ENCODE data around the gene FYN.

The FYN gene

DNA sequence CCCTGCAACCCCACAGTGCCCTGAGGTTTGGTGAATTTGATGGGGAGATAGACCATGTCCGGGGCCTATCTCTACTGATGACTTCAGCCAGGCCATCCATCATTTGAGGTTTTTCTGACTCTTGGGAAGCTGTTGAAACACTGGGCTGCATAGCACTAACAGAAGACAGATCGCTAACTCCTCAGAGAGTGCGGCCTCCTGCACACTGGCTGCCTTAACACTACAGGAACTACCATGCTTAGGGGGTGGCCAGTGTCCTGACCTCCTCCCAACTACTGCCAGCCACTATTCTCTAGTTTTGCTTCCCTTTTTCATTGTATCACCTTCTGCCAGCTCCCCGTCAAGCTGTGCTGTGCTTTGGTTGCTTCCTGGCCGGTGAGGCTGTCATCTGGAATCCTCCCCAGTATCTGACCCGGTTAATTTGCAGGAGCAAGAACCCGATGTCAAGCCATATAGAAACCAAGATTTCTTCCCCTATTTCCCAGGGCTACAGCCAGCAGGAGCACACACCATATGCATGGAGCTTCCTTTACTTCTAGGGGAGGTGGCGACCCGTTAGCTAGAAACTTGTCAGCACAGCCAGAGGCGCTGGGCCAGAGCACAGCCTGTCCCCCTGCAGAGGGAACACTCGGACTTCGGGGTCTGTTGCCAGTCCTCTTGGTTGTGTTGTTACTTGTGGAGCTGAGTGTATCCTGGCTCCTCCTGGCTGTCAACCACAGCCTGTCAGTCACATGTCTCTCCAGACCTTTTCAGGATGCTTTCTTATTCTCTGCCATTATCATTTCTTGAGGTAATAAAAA, 210.3 kb downstream of the FYN start:
- Histone ChIP-seq H3K4me1 (ENCODE audit: control insufficient read depth, insufficient read depth, low read length) (peaks cover 45% of the 10 kb centered on the region), H3K36me3 (ENCODE audit: control insufficient read depth, insufficient read depth, low read length) (no peaks in the 10 kb centered on the region; the same call in 1 of the 2 replicates), H3K4me3 (ENCODE audit: low read depth, low read length) (no peak overlapping the region), H3K27me3 (ENCODE audit: control insufficient read depth, insufficient read depth, low read length) (no peaks in the 10 kb centered on the region), H3K9ac (ENCODE audit: low read depth, low read length) (no peak overlapping the region), H3K27ac (ENCODE audit: low read depth, low read length) (peak overlapping the region; percentile 61), H3K9me3 (ENCODE audit: control insufficient read depth, insufficient read depth, low read length) (no peaks in the 10 kb centered on the region)

GRCh38 chr6:111662072-111662793, 211.0 kb downstream of the FYN start:
- Histone ChIP-seq H3K9ac (ENCODE audit: low read depth, low read length) (no peak overlapping the region), H3K4me3 (ENCODE audit: low read depth, low read length) (peak overlapping the region; percentile 30), H3K4me1 (ENCODE audit: control insufficient read depth, insufficient read depth, low read length) (peaks cover 44% of the 10 kb centered on the region), H3K27ac (ENCODE audit: low read depth, low read length) (peak overlapping the region; percentile 61), H3K36me3 (ENCODE audit: control insufficient read depth, insufficient read depth, low read length) (no peaks in the 10 kb centered on the region), H3K27me3 (ENCODE audit: control insufficient read depth, insufficient read depth, low read length) (no peaks in the 10 kb centered on the region), H3K9me3 (ENCODE audit: control insufficient read depth, insufficient read depth, low read length) (no peaks in the 10 kb centered on the region)

GRCh38 chr6:111661541-111662061, 211.7 kb downstream of the FYN start:
- peak overlapping the region; percentile 30 for H3K4me3 ChIP-seq (ENCODE audit: low read depth, low read length)
- H3K9me3 ChIP-seq (ENCODE audit: control insufficient read depth, insufficient read depth, low read length) = no peaks in the 10 kb centered on the region
- H3K4me1 ChIP-seq (ENCODE audit: control insufficient read depth, insufficient read depth, low read length) = peaks cover 44% of the 10 kb centered on the region
- H3K36me3 ChIP-seq (ENCODE audit: control insufficient read depth, insufficient read depth, low read length) = no peaks in the 10 kb centered on the region
- H3K9ac ChIP-seq (ENCODE audit: low read depth, low read length) = no peak overlapping the region
- peak overlapping the region; percentile 49 for H3K27ac ChIP-seq (ENCODE audit: low read depth, low read length)
- no peaks in the 10 kb centered on the region for H3K27me3 ChIP-seq (ENCODE audit: control insufficient read depth, insufficient read depth, low read length)

DNA sequence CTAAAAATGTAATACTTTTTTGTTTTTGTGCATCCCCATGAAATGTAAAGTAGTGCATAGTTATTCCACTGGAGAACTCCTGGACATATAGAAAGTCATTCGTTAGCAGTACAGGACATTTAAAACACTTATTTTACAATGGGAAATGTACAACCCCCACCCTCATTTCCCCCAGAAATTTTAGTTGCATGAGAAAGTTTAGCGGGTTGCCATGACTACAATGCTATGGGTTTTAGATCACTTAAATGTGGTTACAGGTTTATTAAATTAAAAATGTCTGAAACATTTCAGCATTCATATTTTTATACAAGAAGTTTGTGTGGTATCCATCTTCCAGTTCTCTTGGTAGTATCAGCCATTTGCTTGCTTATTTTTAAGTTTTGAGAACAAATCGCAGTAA, 212.7 kb downstream of the FYN start:
- peaks cover 44% of the 10 kb centered on the region for H3K4me1 ChIP-seq (ENCODE audit: control insufficient read depth, insufficient read depth, low read length)
- no peaks in the 10 kb centered on the region for H3K9me3 ChIP-seq (ENCODE audit: control insufficient read depth, insufficient read depth, low read length)
- no peak overlapping the region for H3K27ac ChIP-seq (ENCODE audit: low read depth, low read length)
- H3K4me3 ChIP-seq (ENCODE audit: low read depth, low read length) = no peak overlapping the region
- H3K27me3 ChIP-seq (ENCODE audit: control insufficient read depth, insufficient read depth, low read length) = no peaks in the 10 kb centered on the region
- H3K9ac ChIP-seq (ENCODE audit: low read depth, low read length) = no peak overlapping the region
- H3K36me3 ChIP-seq (ENCODE audit: control insufficient read depth, insufficient read depth, low read length) = no peaks in the 10 kb centered on the region

- peaks cover 45% of the 10 kb centered on the region for H3K4me1 ChIP-seq (ENCODE audit: control insufficient read depth, insufficient read depth, low read length)
- no peaks in the 10 kb centered on the region for H3K9me3 ChIP-seq (ENCODE audit: control insufficient read depth, insufficient read depth, low read length)
- H3K36me3 ChIP-seq (ENCODE audit: control insufficient read depth, insufficient read depth, low read length) = no peaks in the 10 kb centered on the region
- H3K4me3 ChIP-seq (ENCODE audit: low read depth, low read length) = no peak overlapping the region
- H3K9ac ChIP-seq (ENCODE audit: low read depth, low read length) = no peak overlapping the region
- H3K27ac ChIP-seq (ENCODE audit: low read depth, low read length) = no peak overlapping the region
- H3K27me3 ChIP-seq (ENCODE audit: control insufficient read depth, insufficient read depth, low read length) = no peaks in the 10 kb centered on the region
Measured at GRCh38 chr6:111658462-111659154, 214.6 kb downstream of the FYN start.

DNA sequence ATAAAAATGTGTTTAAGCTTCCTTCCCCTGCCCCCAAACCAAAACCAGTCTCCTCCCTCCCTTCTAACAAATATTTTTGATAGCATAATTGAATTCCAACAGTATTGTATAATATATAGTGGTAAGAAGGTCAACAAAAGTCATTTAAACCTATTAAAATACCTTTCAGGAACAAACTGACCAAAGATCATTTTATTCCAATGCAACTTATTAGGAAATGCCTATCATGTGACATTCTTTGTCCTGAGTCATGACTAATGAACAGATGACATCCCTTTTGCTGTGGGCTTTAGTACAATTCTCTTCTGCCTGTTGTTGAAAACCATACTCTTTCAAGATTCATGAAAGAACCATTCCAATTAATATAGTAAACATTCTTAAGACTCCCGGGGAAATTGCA, 216.1 kb downstream of the FYN start:
- H3K36me3 ChIP-seq (ENCODE audit: control insufficient read depth, insufficient read depth, low read length) = no peaks in the 10 kb centered on the region
- no peaks in the 10 kb centered on the region for H3K27me3 ChIP-seq (ENCODE audit: control insufficient read depth, insufficient read depth, low read length)
- no peaks in the 10 kb centered on the region for H3K9me3 ChIP-seq (ENCODE audit: control insufficient read depth, insufficient read depth, low read length)
- H3K4me3 ChIP-seq (ENCODE audit: low read depth, low read length) = no peak overlapping the region
- peaks cover 36% of the 10 kb centered on the region for H3K4me1 ChIP-seq (ENCODE audit: control insufficient read depth, insufficient read depth, low read length)
- H3K27ac ChIP-seq (ENCODE audit: low read depth, low read length) = no peak overlapping the region
- no peak overlapping the region for H3K9ac ChIP-seq (ENCODE audit: low read depth, low read length)

DNA sequence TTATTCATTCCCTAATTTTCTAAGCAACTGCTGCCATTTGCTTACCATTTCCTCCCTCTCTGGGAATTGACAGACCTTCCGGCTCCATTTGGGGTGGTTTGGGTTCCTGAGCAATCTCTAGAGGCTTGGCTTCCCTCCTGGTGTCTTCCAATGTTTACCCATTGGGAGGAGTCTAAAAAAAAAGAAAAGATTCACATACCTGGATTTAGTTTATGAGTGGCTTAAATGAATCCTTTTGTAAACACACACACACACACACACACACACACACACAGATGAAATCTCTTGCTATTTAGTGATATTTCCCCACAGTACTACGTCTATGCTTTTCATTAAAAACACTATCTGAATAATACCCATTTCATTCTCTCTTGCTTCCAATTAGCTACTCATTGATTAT, 219.3 kb downstream of the FYN start:
- Histone ChIP-seq H3K4me3 (ENCODE audit: low read depth, low read length) (no peak overlapping the region), H3K9me3 (ENCODE audit: control insufficient read depth, insufficient read depth, low read length) (no peaks in the 10 kb centered on the region), H3K27me3 (ENCODE audit: control insufficient read depth, insufficient read depth, low read length) (no peaks in the 10 kb centered on the region), H3K36me3 (ENCODE audit: control insufficient read depth, insufficient read depth, low read length) (no peaks in the 10 kb centered on the region), H3K9ac (ENCODE audit: low read depth, low read length) (no peak overlapping the region), H3K4me1 (ENCODE audit: control insufficient read depth, insufficient read depth, low read length) (peaks cover 18% of the 10 kb centered on the region), H3K27ac (ENCODE audit: low read depth, low read length) (no peak overlapping the region)

- Histone ChIP-seq H3K27ac (ENCODE audit: low read depth, low read length) (no peak overlapping the region), H3K36me3 (ENCODE audit: control insufficient read depth, insufficient read depth, low read length) (no peaks in the 10 kb centered on the region), H3K4me3 (ENCODE audit: low read depth, low read length) (no peak overlapping the region), H3K27me3 (ENCODE audit: control insufficient read depth, insufficient read depth, low read length) (no peaks in the 10 kb centered on the region), H3K9me3 (ENCODE audit: control insufficient read depth, insufficient read depth, low read length) (no peaks in the 10 kb centered on the region), H3K9ac (ENCODE audit: low read depth, low read length) (no peak overlapping the region), H3K4me1 (ENCODE audit: control insufficient read depth, insufficient read depth, low read length) (peaks cover 18% of the 10 kb centered on the region)
Measured at GRCh38 chr6:111653434-111653833, 219.8 kb downstream of the FYN start.

- no peak overlapping the region for H3K4me3 ChIP-seq (ENCODE audit: low read depth, low read length)
- H3K9ac ChIP-seq (ENCODE audit: low read depth, low read length) = no peak overlapping the region
- H3K27ac ChIP-seq (ENCODE audit: low read depth, low read length) = no peak overlapping the region
- no peaks in the 10 kb centered on the region for H3K27me3 ChIP-seq (ENCODE audit: control insufficient read depth, insufficient read depth, low read length)
- peaks cover 18% of the 10 kb centered on the region for H3K4me1 ChIP-seq (ENCODE audit: control insufficient read depth, insufficient read depth, low read length)
- H3K36me3 ChIP-seq (ENCODE audit: control insufficient read depth, insufficient read depth, low read length) = no peaks in the 10 kb centered on the region
- no peaks in the 10 kb centered on the region for H3K9me3 ChIP-seq (ENCODE audit: control insufficient read depth, insufficient read depth, low read length)
Measured at GRCh38 chr6:111652156-111652555, 221.1 kb downstream of the FYN start.

DNA sequence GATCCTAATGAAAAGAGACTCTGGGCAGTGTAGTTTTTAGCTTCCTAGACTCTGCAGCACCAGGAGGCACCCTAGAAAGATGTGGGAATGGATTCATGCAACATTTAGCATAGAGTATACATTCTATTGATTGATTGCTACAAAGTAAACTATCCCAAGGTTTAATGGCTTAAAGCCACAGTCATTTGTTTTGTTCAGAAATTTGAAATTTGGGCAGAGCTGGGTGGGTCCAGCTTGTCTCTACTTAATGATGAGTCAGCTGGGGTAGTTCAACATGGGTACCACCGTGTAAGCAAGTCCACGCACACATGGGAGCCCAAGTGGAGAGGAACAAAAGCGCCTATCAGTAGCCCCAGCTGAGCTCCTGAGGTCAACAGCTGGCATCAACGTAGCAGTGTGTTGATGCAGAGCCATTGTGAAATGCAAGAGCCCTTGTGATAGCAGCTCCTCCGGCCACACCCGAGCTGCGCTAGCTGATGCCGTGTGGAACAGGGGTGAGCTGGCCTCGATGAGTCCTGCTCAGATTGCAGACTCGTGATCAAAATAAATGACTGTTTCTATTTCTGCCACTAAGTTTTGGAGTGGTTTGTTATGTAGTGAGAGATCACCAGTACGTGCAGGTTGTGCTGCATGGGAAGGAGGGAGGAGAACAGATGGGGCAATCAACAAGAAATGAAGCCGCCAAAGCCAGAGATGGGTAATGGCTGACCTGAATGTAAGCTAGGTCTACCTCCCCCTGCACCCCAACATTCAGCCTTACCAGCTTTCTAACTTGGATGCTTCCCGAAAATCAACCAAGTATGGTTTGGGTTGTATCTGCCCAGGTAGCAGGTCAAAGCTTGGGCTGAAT, 221.8 kb downstream of the FYN start:
- H3K4me1 ChIP-seq (ENCODE audit: control insufficient read depth, insufficient read depth, low read length) = peaks cover 18% of the 10 kb centered on the region
- no peaks in the 10 kb centered on the region for H3K36me3 ChIP-seq (ENCODE audit: control insufficient read depth, insufficient read depth, low read length)
- no peaks in the 10 kb centered on the region for H3K9me3 ChIP-seq (ENCODE audit: control insufficient read depth, insufficient read depth, low read length)
- H3K27ac ChIP-seq (ENCODE audit: low read depth, low read length) = no peak overlapping the region
- no peak overlapping the region for H3K4me3 ChIP-seq (ENCODE audit: low read depth, low read length)
- no peaks in the 10 kb centered on the region for H3K27me3 ChIP-seq (ENCODE audit: control insufficient read depth, insufficient read depth, low read length)
- H3K9ac ChIP-seq (ENCODE audit: low read depth, low read length) = no peak overlapping the region

All from HUES48 (cell line).